HCT116 (cell line): ENCODE results near the gene SCG3. TPM values are rescaled to one million over a fixed set of nuclear protein-coding genes. Genes with fewer than 3 reads are reported as not detected.

Source experiments
- ATAC-seq: fragments of 200-7000 bp; cut with Tn5 transposase; 2 replicates; pipeline ENCODE4 v1.9.1; 2020; ENCODE audit warnings: mild to moderate bottlenecking, moderate library complexity
- BruUV-seq: library from RNA; stranded (reverse); fragments of 400-500 nt; replicated peaks from 2 replicates; lab custom pipeline; 2021; lab: Mats Ljungman, UMichigan
- CTCF ChIA-PET: fragments of 300-600 bp; sonication (Branson Sonifier 250); formaldehyde crosslinking; loops from one replicate; lab custom pipeline; 2021; ENCODE audit warnings: antibody characterized with exemption; lab: Charles Lee
- POLR2A ChIA-PET: fragments of 300-600, 350-600 bp; sonication (Branson Sonifier 250); formaldehyde crosslinking; loops from one replicate; lab custom pipeline; 2021; ENCODE audit warnings: antibody characterized with exemption; lab: Charles Lee
- RAD21 ChIA-PET, 2 experiments: fragments of 300-600 bp; sonication (Branson Sonifier 250); formaldehyde crosslinking; loops; one replicate each; lab custom pipeline; 2023; ENCODE audit warnings: low total read pairs in 2 of 2; ENCODE audit not compliant: uncharacterized antibody in 2 of 2, unreplicated experiment in 2 of 2, low non-redundant PET in 1 of 2; lab: Charles Lee
- DNase-seq: peaks from one replicate; pipeline ENCODE4 v3.0.0-alpha.2; 2010; ENCODE audit warnings: low read depth, low spot score
- H2AFZ ChIP-seq: fragments of 200-600 bp; shearing (Covaris generic), sonication (generic); 2 replicates; pipeline ENCODE4 v1.6.1; 2017; ENCODE audit warnings: low read depth, mixed run types, mixed read lengths, antibody characterized with exemption, low read length; ENCODE audit not compliant: poor library complexity, severe bottlenecking
- H3K27ac ChIP-seq: 2 replicates; pipeline ENCODE4 v1.5.1; 2012; ENCODE audit warnings: low read depth, low read length
- H3K27me3 ChIP-seq: fragments of 200-600 bp; sonication (generic); 2 replicates; pipeline ENCODE4 v1.6.1; 2016; ENCODE audit warnings: mixed run types, low read length, mixed read lengths; ENCODE audit not compliant: insufficient read depth
- H3K36me3 ChIP-seq, 2 experiments: fragments of 200-500 bp in 1 of 2; fragments of 200-600 bp in 1 of 2; sonication (Bioruptor generic) in 1 of 2; sonication (generic) in 1 of 2; 2 replicates each; pipeline versions ENCODE4 v1.5.1 to v1.6.1; 2014 to 2016; ENCODE audit warnings: low read length in 2 of 2, inconsistent platforms in 1 of 2, mixed read lengths in 1 of 2, mixed run types in 1 of 2; ENCODE audit not compliant: insufficient read depth in 2 of 2, control insufficient read depth in 1 of 2
- H3K4me1 ChIP-seq, 2 experiments: fragments of 200-600 bp in 1 of 2; sonication (generic) in 1 of 2; 2 replicates each; pipeline versions ENCODE4 v1.5.1 to v1.6.1; 2012 to 2017; ENCODE audit warnings: low read length in 2 of 2, inconsistent platforms in 1 of 2, mild to moderate bottlenecking in 1 of 2, mixed read lengths in 1 of 2, mixed run types in 1 of 2, moderate library complexity in 1 of 2; ENCODE audit not compliant: insufficient read depth in 2 of 2, control insufficient read depth in 1 of 2
- H3K4me2 ChIP-seq: fragments of 200-600 bp; sonication (generic); 2 replicates; pipeline ENCODE4 v1.6.1; 2017; ENCODE audit warnings: mixed run types, low read length, mixed read lengths
- H3K4me3 ChIP-seq, 2 experiments: fragments of 200-600 bp in 1 of 2; sonication (generic) in 1 of 2; replicated peaks in 1 of 2; 2 replicates each; pipeline ENCODE4 v1.5.1; 2011 to 2016; ENCODE audit warnings: low read length in 2 of 2, control low read depth in 1 of 2, low read depth in 1 of 2, mild to moderate bottlenecking in 1 of 2, mixed read lengths in 1 of 2, mixed run types in 1 of 2
- H3K79me2 ChIP-seq: fragments of 200-600 bp; sonication (generic); 2 replicates; pipeline ENCODE4 v1.6.1; 2017; ENCODE audit warnings: mild to moderate bottlenecking, mixed run types, low read length, moderate library complexity, mixed read lengths; ENCODE audit not compliant: insufficient read depth
- H3K9ac ChIP-seq: fragments of 200-600 bp; sonication (generic); 2 replicates; pipeline ENCODE4 v1.6.1; 2016; ENCODE audit warnings: low read length, mixed read lengths
- H3K9me2 ChIP-seq: fragments of 200-600 bp; sonication (generic), shearing (Covaris generic); 2 replicates; pipeline ENCODE4 v1.6.1; 2017; ENCODE audit warnings: mixed run types, mild to moderate bottlenecking, moderate library complexity; ENCODE audit not compliant: insufficient read depth
- H3K9me3 ChIP-seq, 2 experiments: fragments of 200-500 bp in 1 of 2; fragments of 200-600 bp in 1 of 2; sonication (Bioruptor generic) in 1 of 2; sonication (generic) in 1 of 2; 2 replicates each; pipeline ENCODE4 v1.6.1; 2014 to 2017; ENCODE audit warnings: low read length in 2 of 2, mixed read lengths in 2 of 2, inconsistent platforms in 1 of 2, low read depth in 1 of 2, mild to moderate bottlenecking in 1 of 2, mixed run types in 1 of 2, moderate library complexity in 1 of 2; ENCODE audit not compliant: control insufficient read depth in 1 of 2, insufficient read depth in 1 of 2
- H4K20me1 ChIP-seq: fragments of 200-600 bp; sonication (generic), shearing (Covaris generic); 2 replicates; pipeline ENCODE4 v1.6.1; 2017; ENCODE audit warnings: mixed run types, mild to moderate bottlenecking, moderate library complexity; ENCODE audit not compliant: insufficient read depth
- CEBPB ChIP-seq: IDR thresholded peaks from 2 replicates; pipeline ENCODE4 v1.6.1; 2012; ENCODE audit warnings: low read depth
- SIN3A ChIP-seq: IDR thresholded peaks from 2 replicates; pipeline ENCODE4 v1.6.1; 2012; ENCODE audit warnings: low read depth
- YY1 ChIP-seq: IDR thresholded peaks from 2 replicates; pipeline ENCODE4 v1.6.1; 2011; ENCODE audit warnings: low read length, low read depth, moderate library complexity, mild to moderate bottlenecking; ENCODE audit not compliant: insufficient replicate concordance; ENCODE audit errors: extremely low read depth
- intact Hi-C: fragments of 100-400 bp; cut with micrococcal nuclease; formaldehyde crosslinking; loops from 2 replicates; pipeline ENCODE4 v1.10.0; 2022
- total RNA-seq: library from RNA; stranded (reverse); gene quantifications from one replicate; pipeline ENCODE4 v1.2.1, GENCODE V29; 2021; ENCODE audit not compliant: unreplicated experiment
- TF ChIP-seq, protein P1 (sequence below): IDR thresholded peaks from 2 replicates; pipeline ENCODE4 v1.6.1; 2012; ENCODE audit warnings: low read depth
- TF ChIP-seq, protein P2 (sequence below), 3 experiments: fragments of 200-600 bp in 1 of 3; sonication (generic) in 1 of 3; IDR thresholded peaks in 2 of 3; conservative IDR thresholded peaks in 1 of 3; 2 replicates each; pipeline ENCODE4 v1.5.1; 2012 to 2017; ENCODE audit warnings: low read depth in 2 of 3, low read length in 2 of 3, antibody characterized with exemption in 1 of 3, borderline replicate concordance in 1 of 3, control low read depth in 1 of 3, mild to moderate bottlenecking in 1 of 3, mixed read lengths in 1 of 3, mixed run types in 1 of 3, moderate library complexity in 1 of 3; ENCODE audit not compliant: insufficient read depth in 1 of 3

Gene SCG3
- total RNA-seq, 1 experiment from 2014 or later = not detected

- TF ChIP-seq, protein P1, sequence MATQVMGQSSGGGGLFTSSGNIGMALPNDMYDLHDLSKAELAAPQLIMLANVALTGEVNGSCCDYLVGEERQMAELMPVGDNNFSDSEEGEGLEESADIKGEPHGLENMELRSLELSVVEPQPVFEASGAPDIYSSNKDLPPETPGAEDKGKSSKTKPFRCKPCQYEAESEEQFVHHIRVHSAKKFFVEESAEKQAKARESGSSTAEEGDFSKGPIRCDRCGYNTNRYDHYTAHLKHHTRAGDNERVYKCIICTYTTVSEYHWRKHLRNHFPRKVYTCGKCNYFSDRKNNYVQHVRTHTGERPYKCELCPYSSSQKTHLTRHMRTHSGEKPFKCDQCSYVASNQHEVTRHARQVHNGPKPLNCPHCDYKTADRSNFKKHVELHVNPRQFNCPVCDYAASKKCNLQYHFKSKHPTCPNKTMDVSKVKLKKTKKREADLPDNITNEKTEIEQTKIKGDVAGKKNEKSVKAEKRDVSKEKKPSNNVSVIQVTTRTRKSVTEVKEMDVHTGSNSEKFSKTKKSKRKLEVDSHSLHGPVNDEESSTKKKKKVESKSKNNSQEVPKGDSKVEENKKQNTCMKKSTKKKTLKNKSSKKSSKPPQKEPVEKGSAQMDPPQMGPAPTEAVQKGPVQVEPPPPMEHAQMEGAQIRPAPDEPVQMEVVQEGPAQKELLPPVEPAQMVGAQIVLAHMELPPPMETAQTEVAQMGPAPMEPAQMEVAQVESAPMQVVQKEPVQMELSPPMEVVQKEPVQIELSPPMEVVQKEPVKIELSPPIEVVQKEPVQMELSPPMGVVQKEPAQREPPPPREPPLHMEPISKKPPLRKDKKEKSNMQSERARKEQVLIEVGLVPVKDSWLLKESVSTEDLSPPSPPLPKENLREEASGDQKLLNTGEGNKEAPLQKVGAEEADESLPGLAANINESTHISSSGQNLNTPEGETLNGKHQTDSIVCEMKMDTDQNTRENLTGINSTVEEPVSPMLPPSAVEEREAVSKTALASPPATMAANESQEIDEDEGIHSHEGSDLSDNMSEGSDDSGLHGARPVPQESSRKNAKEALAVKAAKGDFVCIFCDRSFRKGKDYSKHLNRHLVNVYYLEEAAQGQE = no peak
- TF ChIP-seq CEBPB = no peak
- no peak for TF ChIP-seq SIN3A
These were observed 45.2 kb downstream of the SCG3 start (continued) for GRCh38 chr15:51726302-51727073.

DNA sequence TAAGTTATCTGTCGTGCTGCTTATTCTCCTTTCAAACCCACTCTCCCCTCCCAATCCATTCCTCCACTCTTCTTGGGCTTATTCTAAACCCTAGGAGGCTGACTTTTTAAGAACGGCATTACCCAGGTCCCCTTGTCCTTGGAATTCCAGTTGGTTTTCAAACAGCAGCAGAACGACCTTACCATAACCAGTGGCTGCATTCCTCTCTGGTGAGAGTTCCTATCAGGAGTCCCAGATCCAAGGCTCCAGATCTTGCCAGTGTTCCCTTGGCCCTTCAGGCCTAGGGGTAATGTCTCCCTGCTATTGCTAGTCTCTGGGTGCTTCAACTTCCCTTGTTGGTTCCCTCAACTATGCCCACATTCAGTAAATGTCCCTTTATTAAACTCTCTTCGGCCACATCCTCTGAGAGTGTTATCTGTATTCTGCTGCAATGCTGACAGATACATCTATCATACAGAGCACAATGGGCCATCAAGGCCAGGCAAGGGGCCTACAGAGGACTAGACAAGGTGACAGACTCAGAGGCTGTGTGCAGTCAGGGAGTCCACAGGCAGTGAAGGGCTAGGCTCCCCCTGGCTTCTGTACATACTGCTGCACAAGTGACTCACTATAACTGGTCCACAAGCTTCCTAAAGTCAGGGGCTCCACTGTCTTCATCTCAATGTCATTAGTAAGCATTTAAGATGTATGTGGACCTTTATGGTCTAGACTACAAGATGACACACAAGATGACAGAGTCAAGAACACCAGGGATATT is 46.0 kb downstream of the SCG3 start:
- intact Hi-C loops = no loop called here
- CTCF ChIA-PET = no interaction called here

More for the DNA sequence above, 46.0 kb downstream of the SCG3 start:
- Histone ChIP-seq H4K20me1 (no peaks in the 10 kb centered on the region), H2AFZ (no peak overlapping the region)
- no peak for TF ChIP-seq YY1
- TF ChIP-seq, protein P2, sequence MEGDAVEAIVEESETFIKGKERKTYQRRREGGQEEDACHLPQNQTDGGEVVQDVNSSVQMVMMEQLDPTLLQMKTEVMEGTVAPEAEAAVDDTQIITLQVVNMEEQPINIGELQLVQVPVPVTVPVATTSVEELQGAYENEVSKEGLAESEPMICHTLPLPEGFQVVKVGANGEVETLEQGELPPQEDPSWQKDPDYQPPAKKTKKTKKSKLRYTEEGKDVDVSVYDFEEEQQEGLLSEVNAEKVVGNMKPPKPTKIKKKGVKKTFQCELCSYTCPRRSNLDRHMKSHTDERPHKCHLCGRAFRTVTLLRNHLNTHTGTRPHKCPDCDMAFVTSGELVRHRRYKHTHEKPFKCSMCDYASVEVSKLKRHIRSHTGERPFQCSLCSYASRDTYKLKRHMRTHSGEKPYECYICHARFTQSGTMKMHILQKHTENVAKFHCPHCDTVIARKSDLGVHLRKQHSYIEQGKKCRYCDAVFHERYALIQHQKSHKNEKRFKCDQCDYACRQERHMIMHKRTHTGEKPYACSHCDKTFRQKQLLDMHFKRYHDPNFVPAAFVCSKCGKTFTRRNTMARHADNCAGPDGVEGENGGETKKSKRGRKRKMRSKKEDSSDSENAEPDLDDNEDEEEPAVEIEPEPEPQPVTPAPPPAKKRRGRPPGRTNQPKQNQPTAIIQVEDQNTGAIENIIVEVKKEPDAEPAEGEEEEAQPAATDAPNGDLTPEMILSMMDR (IDR thresholded peaks at IDR 0.05 in 2 of 3, conservative IDR thresholded peaks at IDR 0.05 in 1 of 3; ENCODE audit: borderline replicate concordance in 1 of 3, insufficient read depth in 1 of 3, low read depth in 2 of 3, low read length in 2 of 3) = peak in 2 of 3 experiments; percentile 26 to 36; a peak in 4 of 6 replicates
- TF ChIP-seq, all 23 proteins: peak for 1
- ATAC-seq = no peak
- no peaks in the 10 kb centered on the region for H3K9me2 ChIP-seq
- no peaks in the 10 kb centered on the region for H3K9me3 ChIP-seq
- H3K4me1 ChIP-seq = peaks cover 21 to 24% of the 10 kb centered on the region in 2 experiments
- no peak overlapping the region for H3K9ac ChIP-seq
- DNase-seq = no peak
- BruUV-seq = no TSS peak
- H3K27ac ChIP-seq = peak overlapping the region; percentile 51; the same call in 1 of the 2 replicates
- RAD21 ChIA-PET = no interaction called here
- 0 out of 4 replicates have a peak, but pooled peaks cover 0 to 2% of the 10 kb centered on the region in 2 experiments for H3K36me3 ChIP-seq
- H3K4me2 ChIP-seq = peak overlapping the region; percentile 44
- H3K27me3 ChIP-seq = no peaks in the 10 kb centered on the region
- POLR2A ChIA-PET = no interaction called here
- H3K79me2 ChIP-seq = no peaks in the 10 kb centered on the region
- no peak overlapping the region for H3K4me3 ChIP-seq
